GM18526 (cell line): ENCODE results near the gene JSRP1.

Experiments
- POLR2A ChIP-seq: IDR thresholded peaks from 3 replicates; pipeline ENCODE4 v1.6.1; 2011; ENCODE audit not compliant: insufficient read length; ENCODE audit errors: extremely low read depth

The JSRP1 gene

DNA sequence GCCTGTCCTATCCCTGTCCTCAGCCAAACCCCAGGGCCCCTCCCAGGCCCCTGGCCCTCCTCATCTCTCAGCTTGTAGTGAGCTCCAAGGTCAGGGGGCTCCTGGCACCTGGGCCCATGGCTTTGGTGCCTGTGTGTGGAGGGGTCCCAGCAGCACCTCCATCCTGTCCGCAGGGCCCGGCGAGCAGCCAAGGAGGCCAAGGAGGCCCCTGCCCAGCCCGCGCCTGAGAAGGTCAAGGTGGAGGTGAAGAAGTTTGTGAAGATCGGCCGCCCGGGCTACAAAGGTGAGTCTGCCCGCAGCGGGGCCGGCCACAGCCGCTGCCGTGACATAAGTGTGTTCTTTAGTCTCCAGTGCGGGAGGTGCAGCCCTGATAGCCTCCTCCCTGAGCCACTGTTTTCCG lies 10.9 kb downstream of the JSRP1 start:
- TF ChIP-seq POLR2A = no peak

- no peak for TF ChIP-seq POLR2A
These were observed 11.7 kb downstream of the JSRP1 start for GRCh38 chr19:2244486-2244885.

- TF ChIP-seq POLR2A = no peak
These were observed 12.1 kb downstream of the JSRP1 start for GRCh38 chr19:2244125-2244411.

DNA sequence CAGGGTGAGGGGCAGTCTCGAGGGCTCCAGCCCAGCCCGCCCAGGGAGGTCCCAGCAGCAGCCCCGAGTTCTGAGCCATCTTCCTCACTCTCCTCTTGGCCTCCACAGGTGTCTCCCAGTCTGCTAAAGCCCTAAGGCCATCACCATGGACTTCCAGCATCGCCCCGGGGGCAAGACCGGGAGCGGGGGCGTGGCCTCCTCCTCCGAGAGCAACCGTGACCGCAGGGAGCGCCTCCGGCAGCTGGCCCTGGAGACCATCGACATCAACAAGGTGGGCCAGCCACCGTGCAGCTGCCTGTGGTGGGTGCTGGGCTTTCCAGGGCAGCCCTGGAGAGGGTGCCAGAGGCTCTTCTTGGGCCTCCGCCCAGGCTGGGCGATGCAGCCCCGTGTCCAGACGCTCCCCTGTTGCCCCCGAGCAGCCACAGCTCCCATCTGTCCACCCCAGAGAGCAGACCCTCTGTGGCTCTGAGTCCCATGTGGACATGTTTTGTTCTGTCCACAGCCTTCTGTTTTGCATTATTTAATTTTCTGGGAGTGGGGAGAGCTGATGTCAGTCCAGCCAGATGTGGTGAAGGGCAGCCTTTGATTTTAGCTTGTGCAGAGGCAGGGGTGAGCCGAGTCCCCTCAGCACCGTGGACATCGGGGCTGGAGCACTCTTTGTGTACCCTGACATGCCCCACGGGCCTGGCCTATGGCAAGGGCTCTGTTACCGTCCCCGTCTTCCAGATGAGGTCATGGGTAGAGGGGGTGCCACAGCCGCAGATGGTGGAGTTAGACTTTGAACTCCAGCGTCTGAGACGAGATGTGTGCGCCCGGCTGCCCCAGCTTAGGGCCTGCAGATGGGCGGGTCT lies 12.7 kb downstream of the JSRP1 start:
- TF ChIP-seq POLR2A = no peak

DNA sequence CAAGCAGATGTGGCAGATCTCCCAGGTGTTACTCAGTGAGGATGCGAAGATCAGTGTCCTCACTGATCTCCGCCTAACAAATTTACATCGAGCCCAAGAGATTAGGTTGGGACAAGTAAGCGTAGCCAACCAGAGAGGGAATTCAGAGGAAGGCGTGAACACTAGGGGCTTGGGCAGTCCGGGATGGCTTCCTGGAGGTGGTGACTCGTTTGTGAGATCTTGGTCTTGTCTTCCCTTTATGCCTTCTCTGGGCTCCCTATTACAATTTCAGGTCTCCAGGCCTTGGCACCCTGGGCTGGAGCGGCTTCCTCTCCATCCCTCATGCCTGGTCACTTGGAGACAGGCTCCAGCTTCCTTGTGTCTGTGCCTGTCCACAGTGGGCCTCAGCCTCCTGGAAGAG lies 13.4 kb downstream of the JSRP1 start:
- no peak for TF ChIP-seq POLR2A

GRCh38 chr19:2242092-2242537 lies 14.1 kb downstream of the JSRP1 start:
- no peak for TF ChIP-seq POLR2A

GRCh38 chr19:2240881-2241760 lies 15.1 kb downstream of the JSRP1 start:
- TF ChIP-seq POLR2A = no peak

DNA sequence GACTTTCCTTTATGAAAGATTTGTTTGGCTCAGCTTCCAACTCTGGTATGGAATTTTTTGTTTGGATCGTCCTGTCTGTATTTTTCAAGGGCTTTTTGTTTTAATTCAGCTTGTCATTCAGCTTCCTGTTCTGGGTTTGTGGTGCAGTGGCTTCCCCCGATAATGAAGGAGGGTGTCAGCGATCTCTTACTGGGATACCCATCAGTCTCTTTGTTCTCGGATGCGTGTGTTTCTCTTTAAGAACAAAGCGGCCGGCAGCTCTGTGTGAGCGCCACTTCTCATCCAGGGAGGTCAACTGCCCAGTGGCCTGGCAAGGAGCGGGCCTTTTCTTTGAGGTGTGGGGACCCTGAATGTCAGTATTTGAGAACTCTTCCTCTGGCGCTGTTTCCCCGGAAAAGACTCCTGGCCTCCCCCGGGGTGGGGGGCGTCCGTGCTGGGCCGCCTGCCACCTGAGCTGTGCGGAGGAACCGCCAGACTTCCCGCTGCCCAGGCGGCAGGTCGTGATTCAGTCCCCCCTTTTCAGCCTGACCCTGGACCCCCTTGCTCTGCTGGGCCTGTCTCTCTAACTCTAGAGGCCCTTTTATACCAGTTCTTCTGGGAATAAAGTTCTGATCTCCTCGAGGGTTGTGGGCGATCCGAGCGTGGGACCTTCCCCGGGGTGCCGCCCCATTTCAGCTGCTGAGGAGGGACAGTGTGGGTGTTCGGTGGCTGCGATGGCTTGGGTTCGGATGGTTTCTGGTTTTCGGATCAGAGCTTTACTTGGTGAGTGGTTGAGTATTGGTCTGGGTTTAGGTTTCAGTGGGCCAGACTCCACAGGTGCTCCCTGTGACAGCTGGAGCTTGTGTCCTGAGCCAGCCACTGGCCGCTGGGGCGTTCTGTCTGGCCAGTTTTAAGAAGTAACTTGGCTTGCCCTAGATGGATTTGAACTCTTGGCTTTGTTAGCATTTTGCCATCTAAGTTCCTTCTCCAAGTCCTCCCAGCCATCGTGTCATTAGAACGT lies 16.1 kb downstream of the JSRP1 start:
- no peak for TF ChIP-seq POLR2A

- no peak for TF ChIP-seq POLR2A
These were observed 17.0 kb downstream of the JSRP1 start for GRCh38 chr19:2239173-2239572.

GRCh38 chr19:2237869-2238153 lies 18.4 kb downstream of the JSRP1 start:
- no peak for TF ChIP-seq POLR2A

DNA sequence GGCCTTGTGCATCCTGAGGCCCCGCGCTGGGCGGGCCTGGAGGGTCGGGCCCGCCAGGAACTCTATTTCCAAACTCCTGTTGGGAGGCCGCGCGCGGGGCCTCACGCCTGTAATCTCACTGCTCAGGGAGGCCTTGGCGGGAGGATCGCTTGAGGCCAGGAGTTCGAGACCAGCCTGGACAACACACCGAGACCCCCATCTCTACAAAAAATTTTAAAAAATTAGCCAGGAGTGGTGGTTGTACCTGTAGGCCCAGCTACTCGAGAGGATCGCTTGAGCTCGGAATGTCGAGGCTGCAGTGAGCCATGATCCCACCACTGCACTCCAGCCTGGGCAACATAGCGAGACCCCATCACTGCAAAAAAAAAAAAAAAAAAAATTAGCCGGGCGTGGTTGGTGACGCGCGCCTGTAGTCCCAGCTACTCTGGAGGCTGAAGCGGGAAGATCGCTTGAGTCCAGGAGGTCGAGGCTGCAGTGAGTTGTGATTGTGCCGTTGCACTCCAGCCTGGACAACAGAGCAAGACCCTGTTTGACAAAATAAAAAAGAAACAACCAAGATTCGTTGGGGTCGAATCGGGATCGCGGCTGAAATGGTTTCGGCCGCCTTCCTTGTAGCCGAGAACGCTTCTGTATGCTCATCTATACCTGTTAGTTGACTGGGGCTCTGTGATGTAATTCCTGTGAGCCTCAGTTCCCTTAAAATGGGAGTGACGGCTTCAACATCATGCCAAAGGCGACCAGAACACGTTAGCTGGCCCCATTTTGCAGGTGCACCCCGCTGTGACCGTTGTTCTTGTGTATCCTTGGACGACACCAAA lies 19.0 kb downstream of the JSRP1 start:
- no peak for TF ChIP-seq POLR2A

GRCh38 chr19:2236314-2237050 lies 19.7 kb downstream of the JSRP1 start, which contains the start of the genes PLEKHJ1 and SF3A2:
Gene PLEKHJ1 (minus strand): TSS chr19:2236329. CDS start chr19:2236248, 81 bp downstream.
Gene SF3A2 (plus strand): TSS chr19:2236824. CDS start chr19:2243419, 6,595 bp downstream.
- peak; percentile 81 for TF ChIP-seq POLR2A

- peak; percentile 72 for TF ChIP-seq POLR2A
These were observed 20.2 kb downstream of the JSRP1 start for GRCh38 chr19:2236064-2236313.
